ENCODE data around the gene TEPSIN. TPM values are rescaled to one million over a fixed set of nuclear protein-coding genes. Genes with fewer than 3 reads are reported as not detected.

TEPSIN gene
- total and polyA plus RNA-seq, 2 of the 13 experiments (the other 11 are each of a cell fraction or from before 2014, with no cell fraction given), result 16.1 to 18.8 TPM

- TF ChIP-seq ZNF142 (CRISPR knock-in tag; IDR thresholded peaks at IDR 0.05) (no peak; the same call in 1 of the 2 replicates), POLR2G (IDR thresholded peaks at IDR 0.05; ENCODE audit: low read depth, low read length) (peak; percentile 92), SKI (IDR thresholded peaks at IDR 0.05; ENCODE audit: partially characterized antibody) (no peak), KLF13 (CRISPR knock-in tag; IDR thresholded peaks at IDR 0.05) (0 out of 2 replicates have a peak, but pooled peaks have one; percentile 31), PRDM15 (CRISPR knock-in tag; IDR thresholded peaks at IDR 0.05) (no peak), LCORL (IDR thresholded peaks at IDR 0.05) (no peak), LCORL (CRISPR knock-in tag; IDR thresholded peaks at IDR 0.05) (0 out of 2 replicates have a peak, but pooled peaks have one; percentile 28), TEAD2 (CRISPR knock-in tag; IDR thresholded peaks at IDR 0.05) (peak; percentile 28; the same call in 1 of the 2 replicates), NR2F6 (IDR thresholded peaks at IDR 0.05) (no peak), NR2F6 (CRISPR knock-in tag; IDR thresholded peaks at IDR 0.05) (0 out of 2 replicates have a peak, but pooled peaks have one; percentile 7), ATF3 (CRISPR knock-in tag; IDR thresholded peaks at IDR 0.05) (0 out of 2 replicates have a peak, but pooled peaks have one; percentile 22), SRSF9 (IDR thresholded peaks at IDR 0.05; ENCODE audit: borderline replicate concordance, insufficient read depth, low read depth, low read length, poor library complexity, severe bottlenecking) (no peak)
Measured at GRCh38 chr17:81238815-81239713, at the start of gene TEPSIN, which contains the start of gene NDUFAF8 (continued).
